Medulla oblongata (tissue), 1 donor: Measurements from ENCODE around the gene FAM170B.

ENCODE experiments used
- DNase-seq: peaks from one replicate; pipeline ENCODE4 v3.0.0-alpha.2; 2015; ENCODE audit errors: extremely low spot score

FAM170B gene

DNA sequence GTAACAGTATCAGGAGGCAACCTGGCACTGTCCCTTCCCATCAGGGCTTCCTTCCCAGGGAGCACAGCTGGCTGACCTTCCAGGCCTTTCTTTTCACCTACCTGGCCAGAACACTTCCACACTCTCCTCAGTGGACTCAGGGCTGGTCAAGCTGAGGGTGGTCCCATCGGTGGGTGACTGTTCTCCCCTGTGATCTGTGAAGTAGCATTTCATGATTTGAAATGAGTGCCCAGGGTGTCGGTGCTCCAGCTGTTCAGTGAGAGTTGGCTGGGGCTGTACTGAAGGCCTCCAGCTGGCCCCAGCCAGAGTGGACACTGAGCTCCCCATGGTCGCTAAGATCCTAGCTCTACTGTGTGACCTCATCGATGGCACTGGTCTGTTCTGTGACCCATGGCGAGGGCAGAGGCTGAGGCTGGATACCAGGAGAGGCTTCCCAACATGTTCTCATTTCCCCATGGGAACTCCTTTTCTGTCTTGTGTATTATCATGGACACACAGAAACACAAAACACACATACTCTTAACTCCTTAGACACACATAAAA lies at the start of gene FAM170B:
Gene FAM170B (minus strand): TSS at position 316 of the 543 bp plus-strand sequence. CDS start 103 bp downstream, at position 213.
- no peak for DNase-seq

DNA sequence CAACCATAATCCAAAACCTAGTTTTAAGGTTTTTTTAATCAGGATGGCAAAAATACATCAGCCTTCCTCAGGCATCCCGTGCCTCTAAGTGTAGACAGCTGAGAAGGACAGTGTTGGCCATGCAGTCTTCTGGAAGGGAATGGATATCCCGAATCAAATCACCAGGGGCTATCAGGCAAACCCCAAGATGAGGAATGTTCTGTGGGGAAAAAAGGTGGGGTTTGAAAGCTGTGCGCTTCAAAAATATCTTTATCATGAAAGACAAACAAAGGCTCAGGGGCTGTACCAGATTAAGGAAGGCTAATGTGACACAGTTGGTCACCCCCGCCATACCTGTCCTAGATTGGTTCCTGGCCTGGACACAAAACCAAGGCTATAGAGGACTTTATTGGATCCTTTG lies 49.0 kb upstream of the FAM170B start:
- no peak for DNase-seq

DNA sequence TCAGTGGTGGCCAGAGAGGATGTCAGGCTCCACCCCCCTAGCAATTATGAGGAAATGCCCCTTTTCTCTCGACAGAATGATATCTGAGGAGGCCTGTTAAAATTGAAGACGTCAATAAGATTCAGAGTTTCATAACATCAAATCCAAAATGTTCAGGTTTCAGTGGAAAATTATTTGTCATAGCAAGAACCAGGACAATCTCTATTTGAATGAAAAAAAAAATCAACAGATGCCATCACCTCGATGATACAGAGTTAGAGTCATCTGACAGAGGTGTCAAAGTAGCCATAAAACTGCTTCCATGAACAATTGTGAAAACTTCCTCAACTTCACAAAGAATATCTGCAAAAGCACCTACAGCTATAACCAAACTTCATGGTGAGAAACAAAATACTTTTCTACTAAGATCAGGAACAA lies 46.6 kb upstream of the FAM170B start:
- DNase-seq = no peak

DNA sequence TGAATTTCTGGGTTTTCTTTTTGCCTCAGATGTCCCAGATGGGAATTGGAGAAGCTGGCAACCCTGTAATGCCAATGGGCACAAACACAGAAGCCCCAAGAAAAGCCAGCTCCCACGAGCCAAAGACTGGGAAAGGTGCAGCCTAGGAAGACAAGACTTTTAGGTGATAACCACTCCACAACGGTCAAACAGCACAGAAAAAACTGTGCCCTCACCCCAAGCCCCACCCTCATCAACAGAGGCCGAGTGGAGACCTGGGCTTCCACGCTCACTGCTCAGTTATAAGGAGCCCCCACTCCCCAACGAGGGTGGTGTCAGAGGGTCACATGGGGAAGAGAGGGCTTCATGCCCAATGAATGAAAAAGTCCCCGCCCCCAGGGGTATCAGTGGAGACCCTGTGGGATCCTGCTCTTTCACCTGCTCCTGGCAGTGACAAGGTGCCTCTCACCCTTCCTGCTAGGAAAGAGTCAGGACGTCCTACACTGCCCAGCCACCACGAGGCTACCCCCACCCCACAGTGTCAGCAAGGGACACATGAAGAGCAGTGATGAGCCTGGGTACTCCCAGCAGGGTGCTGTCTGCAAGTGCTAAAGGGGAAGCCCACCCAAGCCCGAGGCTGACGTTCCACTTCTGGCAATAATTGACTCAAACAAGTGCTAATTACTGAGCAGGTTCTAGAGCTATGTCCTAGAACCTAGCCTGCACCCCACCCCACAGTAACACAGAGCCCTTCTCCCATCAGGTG lies 46.0 kb upstream of the FAM170B start:
- DNase-seq = no peak

DNA sequence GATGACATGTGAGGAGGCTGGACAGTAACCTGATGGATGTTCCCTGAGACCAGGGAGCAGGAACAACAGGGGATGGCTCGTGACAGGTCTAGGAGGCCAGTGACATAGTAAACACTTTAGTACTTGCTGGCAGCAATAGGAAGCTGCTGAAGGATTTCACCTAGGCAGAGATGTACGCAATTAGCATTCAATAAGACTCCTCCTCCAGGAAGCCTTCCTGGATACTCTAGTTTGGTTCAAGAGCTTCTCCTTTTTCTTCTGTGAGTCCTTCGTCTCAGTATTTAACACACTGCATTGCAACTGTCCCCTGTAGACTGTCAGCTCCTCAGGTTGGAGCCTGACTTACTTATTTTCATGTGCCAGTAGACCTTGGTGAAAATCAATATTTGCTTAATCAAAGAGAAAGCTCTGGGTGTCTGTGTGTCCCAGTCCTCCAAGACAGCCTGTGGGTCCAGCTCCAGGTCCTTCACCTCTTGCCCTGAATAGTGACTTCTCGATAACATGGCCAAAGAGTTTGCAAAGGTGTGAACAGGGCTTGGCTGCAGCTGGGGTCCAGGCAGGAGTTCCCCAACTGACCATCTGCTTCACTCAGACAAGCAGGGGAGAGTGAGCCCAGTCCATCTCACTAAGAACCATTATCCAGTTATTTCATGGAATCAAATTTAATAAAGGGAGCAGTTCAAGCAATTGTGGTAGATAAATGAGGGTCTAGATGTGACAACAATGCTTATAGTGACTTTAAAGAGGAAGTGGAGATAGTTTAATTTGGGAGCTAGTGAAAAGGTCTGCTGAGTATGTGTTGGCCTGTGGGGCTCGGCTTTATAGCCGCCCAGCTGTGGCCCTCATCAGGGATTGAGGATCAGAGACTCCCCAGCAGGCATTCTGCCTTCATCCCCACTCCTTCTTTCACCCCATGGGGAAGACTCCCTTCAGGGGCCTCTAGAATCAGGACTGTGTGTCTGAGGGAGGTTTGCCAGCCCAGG lies 45.0 kb upstream of the FAM170B start:
- no peak for DNase-seq

DNA sequence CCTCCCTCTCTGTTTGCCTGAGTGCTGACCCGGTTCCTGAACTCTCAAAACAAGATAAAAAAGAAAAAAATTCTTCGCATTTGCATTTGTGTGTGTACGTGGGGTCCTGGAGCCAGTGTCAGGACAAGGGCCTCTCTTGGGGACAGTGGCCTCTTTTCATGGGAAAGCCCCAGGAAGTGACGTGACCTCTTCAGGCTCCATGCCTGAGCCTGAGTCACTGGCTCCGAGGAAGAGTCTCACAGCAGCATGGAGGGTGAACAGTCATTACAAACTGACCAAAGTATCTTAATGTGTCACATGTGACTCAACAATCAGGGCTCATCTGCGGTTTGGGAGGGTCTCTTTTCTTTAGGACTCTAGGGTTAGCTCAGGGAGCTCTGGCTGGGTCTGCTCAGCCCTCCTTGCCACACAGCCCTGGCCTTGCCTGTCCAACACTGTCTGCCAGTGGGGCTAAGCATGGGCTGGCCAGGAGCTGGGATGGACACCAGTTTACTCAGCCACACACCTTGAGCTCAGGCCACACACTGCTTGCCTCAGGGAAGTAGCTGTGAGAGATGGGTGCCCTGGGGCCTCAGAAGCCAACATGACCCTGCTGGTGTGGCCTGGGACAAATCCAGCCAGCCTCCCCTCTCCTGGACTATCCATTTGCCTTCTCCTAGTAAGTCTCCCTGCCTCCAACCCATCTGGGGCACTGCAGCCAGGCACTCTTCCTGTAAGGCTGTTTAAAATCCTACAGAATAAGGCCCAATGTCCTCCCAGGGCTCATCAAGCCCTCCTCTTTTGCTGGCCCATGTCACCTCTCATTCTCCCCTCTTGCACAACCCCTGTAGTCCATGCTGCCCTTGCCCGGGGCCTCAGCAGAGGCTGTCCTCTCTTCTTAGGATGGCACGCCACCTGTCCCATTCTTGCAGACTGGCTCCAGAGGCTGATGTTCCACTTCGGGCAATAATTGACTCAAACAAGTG lies 43.9 kb upstream of the FAM170B start:
- DNase-seq = peak; percentile 70

DNA sequence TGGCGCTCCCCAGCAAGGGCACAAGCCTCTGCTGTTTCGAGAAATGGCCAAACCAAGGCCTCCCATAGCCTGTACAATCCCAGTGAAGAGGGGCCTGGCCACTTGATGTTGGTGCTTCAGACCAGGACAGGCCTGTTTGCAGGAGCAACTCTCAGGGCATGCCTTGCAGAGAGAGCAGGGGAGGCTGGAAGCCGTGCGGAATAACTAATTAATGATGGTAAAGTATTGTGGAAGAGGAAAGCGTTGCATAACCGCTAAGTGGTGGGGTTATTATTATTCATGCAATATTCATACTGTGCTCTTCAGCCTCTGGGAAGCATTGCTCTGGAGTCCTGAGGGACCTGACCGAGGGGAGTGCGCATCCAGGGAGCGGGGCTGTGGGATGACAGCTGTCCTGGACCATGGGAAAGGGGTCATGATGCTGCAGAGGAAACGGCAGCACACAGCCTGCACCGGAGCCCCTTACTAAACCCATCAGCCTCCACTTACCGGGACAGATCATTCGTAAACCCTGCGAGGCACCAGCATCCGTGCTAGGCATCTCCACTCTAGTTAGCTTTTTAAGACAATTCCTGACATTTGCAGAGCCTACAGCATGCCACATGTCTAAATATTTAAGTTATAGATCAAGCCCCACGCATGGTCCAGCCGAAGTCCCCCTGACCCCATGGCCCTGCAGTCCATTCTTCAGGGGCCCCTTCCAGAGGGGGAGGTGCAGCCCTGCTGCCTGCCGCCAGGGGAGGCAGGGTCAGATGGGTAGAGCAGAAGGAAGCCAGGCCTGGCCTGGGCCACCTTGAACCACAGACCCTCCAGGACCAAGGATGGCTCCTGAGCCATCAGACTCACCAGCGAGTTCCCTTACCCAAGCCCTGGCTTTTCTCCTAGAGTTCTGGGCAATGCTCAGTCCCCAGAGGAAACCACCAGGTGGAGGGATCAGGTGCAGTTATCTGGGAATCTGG lies 42.8 kb upstream of the FAM170B start:
- DNase-seq = no peak

DNA sequence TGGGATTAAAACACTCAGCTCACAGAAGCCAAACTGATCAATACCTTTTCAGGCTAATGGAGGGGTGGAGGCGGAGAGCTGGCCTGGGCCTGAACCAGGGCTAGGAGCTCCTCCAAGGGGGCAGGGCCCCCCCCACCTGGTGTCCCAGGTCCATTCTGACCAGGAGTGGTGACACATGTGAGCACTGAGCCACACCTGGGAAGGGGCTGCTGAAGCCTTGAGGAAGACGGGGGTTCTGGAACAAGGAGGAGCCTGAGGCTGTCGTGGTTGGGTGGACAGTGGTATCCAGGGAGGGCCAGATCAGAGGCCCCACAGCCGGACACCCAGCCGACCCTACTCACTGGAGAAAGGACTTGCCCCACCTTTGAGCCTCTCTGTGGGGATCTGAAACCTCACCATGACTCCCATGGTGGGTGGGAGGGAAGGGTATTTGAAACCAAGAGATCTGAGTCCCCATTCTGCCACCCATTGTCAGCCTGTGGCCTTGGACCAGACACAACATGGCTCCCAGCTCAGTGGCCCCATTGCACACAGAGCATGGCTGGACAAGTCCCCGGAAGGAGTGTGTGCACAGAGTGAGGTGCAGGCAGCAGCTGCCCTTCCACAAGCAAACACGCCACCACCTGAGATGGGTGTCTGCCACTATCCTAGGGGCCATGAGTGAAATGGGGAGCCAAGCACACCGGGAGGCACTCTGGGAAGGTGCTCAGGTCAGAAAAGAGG lies 41.9 kb upstream of the FAM170B start:
- no peak for DNase-seq

DNA sequence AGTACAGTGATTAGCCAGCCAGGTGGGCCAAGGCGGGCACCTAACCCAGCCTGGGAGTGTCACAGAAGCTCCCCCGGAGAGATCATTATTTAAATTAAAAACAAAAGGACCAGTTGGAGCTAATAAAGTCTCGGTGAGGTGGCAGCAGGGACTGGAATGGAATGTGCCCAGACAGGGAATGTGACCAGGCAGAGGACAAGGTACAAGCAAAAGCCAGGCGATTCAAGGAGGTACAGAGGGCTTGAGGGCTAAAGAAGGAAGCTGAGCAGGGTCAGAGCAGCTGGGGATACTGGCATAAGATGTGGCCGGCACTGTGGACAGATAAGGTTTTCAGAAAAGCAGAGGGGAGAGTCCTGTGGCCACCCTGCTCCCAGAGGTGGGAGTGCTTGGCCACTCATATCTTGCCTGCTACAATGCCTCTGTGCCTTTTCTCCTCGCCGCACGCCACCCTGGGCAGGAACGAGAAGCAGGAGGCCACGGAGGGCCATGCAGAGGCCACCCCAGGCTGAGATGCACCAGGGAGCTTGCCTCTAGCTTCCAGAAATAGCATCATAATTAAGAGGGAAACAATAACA lies 41.2 kb upstream of the FAM170B start:
- DNase-seq = no peak

DNA sequence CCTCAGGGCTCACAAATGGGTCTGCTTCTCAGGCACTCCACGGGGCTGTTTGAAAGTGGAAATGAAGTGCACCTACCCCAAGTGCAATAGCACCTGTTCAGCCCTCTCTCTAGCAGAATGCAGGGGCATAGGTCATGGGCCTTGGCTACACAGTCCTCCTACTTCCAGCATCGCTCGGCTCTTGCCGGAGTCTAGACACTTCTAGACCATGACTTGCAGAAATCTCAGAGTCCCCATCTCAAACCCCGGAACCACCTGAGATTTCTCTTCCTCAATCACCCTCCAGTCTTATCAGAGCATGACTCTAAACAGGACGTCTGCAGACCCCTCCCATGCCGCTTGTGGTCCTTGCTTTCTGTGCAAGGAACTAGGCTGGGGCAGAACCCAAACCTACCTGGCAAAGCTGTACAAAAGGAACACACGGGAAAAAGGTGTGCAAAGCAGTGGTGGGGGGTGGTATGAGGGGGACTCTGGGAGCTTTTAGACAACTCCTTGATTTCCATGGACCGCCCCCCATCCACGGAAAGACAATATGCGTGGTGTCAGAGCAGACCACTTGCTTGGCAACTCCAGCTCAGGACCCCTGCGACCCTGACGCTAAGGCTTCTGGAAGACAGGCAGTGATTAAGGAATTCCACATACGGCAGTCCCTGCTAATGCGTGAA lies 40.6 kb upstream of the FAM170B start:
- DNase-seq = no peak

DNA sequence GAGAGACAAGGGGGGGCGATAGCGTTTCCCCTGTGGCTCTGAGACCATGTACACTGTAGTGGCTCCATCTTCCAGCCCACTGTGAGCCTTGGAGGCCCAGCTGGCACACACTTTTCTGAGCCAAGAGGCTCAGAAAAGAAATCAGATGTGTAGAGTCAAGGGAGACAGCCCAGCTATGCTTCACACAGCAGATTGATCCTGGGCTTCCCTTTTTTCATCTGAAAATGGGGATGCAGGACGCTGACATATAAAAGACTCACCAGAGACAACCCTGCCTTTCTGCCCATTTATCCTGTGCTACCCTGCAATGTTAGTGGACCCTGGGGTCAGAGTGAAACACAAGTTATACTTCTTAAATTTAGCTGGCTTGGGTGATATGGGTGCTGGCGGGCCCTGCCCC lies 40.0 kb upstream of the FAM170B start:
- no peak for DNase-seq

DNA sequence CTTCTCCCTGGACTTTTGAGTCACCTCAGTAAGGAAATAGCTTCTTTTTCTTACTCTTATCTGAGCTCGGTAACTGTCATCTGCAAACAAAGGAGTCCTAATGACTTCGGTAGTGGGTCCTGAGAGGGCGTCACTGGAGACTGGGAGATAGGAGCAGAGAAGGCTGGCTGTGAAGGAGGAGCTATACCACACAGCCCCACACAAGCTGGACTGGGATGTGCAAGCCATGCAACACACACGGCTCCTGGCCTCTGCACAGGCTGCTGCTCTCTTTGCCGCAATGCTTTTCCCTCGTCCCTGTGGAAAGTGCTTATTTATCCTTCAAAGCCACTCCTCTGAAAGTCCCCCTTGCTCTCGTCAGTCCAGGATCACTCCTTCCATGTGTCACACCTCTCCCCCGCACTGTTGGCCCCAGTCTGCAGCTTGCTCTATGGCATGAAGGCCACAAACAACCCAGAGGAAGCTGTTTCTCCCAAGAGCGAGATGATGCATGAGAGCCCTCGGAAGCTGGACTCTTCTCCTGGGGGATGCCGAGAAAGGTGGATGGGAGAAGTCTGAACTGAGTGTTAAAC lies 39.5 kb upstream of the FAM170B start:
- no peak for DNase-seq

DNA sequence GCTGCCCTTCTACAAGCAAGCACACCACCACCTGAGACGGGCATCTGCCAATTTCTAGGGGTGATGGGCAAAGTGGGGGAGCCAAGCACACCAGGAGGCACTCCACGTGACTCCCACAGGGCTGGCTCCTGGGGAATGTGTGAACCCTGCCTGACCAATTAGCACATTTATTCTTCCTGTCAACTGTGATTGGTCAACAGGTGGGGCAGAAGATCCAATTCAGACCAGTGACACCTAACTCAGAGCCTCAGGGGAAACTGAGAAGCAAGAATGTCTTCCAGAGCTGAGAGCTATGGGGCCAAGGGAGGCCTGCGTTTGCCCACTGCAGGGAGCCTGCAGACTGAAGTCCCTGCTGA lies 38.9 kb upstream of the FAM170B start:
- no peak for DNase-seq

DNA sequence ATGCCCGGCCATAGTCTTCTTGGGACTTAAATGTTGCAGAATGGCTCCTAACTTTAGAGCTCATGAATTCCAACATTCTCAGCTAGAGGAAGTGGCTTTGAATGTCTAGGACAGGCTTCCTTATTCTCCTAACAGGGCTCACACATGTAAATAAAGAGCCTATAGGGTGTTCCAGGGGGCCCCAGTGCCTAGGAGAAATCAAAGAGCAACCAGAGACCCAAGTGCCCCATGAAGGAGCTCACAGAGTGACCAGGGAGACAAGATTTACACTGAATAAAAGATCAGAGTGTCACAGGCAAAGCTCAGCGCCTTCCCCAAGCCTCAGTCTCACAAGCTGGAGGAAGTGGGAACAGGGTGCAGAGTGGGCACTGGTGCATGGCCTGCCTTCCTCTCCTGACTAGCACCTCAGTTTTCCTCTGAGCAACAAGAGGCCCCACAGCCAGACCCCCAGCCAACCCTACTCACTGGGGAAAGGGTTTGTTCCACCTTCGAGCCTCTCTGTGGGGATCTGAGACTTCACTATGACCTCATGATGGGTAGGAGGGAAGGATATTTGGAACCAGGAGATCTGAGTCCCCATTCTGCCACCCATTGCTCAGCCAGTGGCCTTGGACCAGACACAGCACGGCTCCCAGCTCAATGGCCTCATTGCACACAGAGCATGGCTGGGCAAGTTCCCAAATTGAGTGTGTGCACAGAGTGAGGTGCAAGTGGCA lies 38.4 kb upstream of the FAM170B start:
- no peak for DNase-seq

DNA sequence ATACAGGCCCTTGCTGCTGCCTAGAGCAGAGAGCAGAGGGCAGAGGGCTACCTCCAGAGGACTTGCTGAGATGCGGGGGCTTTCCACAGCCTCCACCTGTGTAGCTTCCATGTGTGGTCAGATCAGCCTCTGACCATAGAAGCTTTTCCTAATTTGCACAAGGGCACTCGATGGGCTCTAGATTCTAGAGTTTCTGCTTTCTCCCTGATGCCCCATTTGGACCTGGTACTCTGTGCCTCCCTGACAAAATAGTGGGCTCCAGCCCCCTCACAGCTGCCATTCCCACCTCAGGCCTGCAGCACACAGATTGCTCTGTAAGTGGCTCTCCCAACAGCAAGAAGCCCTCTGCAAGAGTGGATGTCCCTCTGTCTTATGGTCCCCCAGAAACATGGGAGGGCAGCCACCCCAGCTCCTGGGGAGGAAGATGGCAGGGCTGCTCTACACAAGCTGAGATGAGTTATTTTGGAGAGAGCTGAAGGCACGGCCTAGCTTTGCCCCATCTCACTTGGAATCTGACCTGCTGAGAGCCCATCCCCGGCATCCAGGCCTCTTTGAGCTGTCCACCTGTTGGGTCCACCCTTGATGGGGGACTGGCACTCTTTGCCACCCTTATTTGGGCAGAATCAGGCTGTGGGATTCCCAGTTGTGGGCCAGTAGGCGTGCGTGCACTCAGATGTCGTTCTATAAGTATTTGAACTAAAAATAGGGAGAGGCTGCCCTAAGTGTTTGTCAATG lies 37.7 kb upstream of the FAM170B start:
- DNase-seq = no peak

DNA sequence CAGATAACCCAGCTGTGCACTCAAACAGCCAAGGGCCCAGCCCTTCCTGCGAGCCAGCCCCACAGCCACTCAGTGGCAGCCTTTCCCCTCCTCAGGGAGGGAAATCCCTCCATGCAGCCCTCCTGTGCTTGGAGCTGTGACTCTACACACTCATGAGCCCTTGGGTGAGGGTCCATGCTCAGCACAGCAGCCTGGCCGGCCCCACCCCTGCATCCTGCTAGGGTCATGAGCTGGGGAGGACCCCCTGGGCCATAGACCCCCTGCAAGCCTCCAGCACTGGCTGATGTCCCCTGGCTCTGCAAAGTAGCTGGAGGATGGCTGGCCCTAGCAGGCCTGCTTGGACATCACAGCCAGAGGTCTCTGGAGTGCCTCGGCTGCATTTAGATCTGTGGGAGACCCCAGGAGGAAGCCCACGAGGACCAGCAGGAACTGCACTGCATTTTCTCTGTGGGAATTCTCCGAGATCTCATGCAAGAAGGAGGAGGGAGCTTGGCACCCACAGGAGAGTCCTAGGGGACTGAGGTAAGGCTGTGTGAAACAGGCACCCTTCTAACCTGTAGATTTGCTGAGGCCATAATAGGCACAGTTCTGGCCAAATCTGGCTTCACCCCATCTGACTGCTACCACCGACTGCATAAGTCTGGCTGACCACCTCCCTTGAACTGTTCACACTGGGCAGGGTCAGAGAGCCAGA lies 37.0 kb upstream of the FAM170B start:
- DNase-seq = no peak
